ENCODE results near the gene TCEAL2.
"Not testable (repeated sequence)": the region's sequence is repeated elsewhere in the genome, so short reads cannot be mapped to it uniquely, and the experiment has no call there.

TCEAL2 gene

GRCh38 chrX:102125436-102125835 lies at the start of gene TCEAL2:
TCEAL2 (plus strand) TSS chrX:102125679; CDS start chrX:102126831, 1,152 bp downstream.
- peak; percentile 31 for DNase-seq

- no peak for DNase-seq
These were observed 48.1 kb upstream of the TCEAL2 start for GRCh38 chrX:102077426-102077825.

- no peak for DNase-seq
These were observed 39.8 kb upstream of the TCEAL2 start for GRCh38 chrX:102085706-102086105.

GRCh38 chrX:102113367-102113766 lies 12.1 kb upstream of the TCEAL2 start:
- DNase-seq, result no peak

GRCh38 chrX:102115748-102116147 lies 9.7 kb upstream of the TCEAL2 start:
- DNase-seq, result no peak

GRCh38 chrX:102125014-102125413 lies 465 bp upstream of the TCEAL2 start:
- not testable (repeated sequence) for DNase-seq

- not testable (repeated sequence) for DNase-seq
These were observed 770 bp downstream of the TCEAL2 start for GRCh38 chrX:102126080-102126818.

GRCh38 chrX:102126863-102127262 lies 1.4 kb downstream of the TCEAL2 start:
- DNase-seq, result no peak

GRCh38 chrX:102129473-102129872 lies 4.0 kb downstream of the TCEAL2 start:
- no peak for DNase-seq

- DNase-seq, result no peak
These were observed 12.6 kb downstream of the TCEAL2 start for GRCh38 chrX:102138064-102138463.

GRCh38 chrX:102140876-102141275 lies 15.4 kb downstream of the TCEAL2 start:
- DNase-seq, result not testable (repeated sequence)

- not testable (repeated sequence) for DNase-seq
These were observed 16.2 kb downstream of the TCEAL2 start for GRCh38 chrX:102141631-102142030.

GRCh38 chrX:102142274-102142673 lies 16.8 kb downstream of the TCEAL2 start, which contains the start of gene TCEAL6:
TCEAL6 (minus strand) TSS chrX:102142481.
- DNase-seq, result not testable (repeated sequence)

- DNase-seq, result peak; percentile 29
These were observed 28.9 kb downstream of the TCEAL2 start for GRCh38 chrX:102154218-102154860.

- peak; percentile 37 for DNase-seq
These were observed 29.7 kb downstream of the TCEAL2 start for GRCh38 chrX:102154900-102155805.

GRCh38 chrX:102155806-102156179 lies 30.3 kb downstream of the TCEAL2 start, which contains the start of gene BEX5:
BEX5 (minus strand) TSS chrX:102155977; CDS start chrX:102154265, 1,712 bp downstream.
- peak; percentile 58 for DNase-seq
